D341Med (cell line): ENCODE measurements around the gene RRP1B.

ENCODE experiments used
- DNase-seq: peaks from one replicate; pipeline ENCODE4 v3.0.0; 2012; ENCODE audit warnings: low spot score

RRP1B gene

DNA sequence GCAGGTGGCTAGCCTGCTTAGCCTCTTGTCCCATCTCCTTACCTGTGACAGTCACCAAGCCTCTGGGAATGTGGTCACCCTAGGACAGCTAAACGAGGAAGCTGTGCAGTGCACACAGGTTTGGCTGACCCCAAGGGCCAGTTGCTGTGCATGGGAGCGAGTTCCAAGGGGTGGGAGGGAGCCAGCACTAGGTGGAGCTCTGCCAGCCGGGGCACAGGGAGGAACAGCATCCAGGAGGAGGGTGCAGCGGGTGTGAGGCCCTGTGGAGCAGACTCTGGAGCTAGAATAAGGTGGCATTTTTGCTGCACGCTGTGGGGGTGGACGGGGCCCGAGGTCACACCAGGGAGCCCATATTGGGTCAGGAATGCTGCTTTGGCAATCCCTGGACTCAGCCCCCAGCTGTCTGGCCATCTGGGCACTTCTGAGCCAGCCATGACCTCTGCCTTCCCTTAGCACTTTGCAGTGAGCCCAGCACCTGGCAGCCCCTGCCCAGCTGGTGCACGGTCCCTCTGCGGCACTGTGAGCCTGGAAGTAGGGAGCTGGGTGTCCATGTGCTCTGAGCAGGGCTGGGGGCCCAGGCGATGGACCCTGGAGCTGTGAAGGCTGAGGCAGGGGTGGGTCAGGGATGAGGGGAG is 68.3 kb downstream of the RRP1B start:
- DNase-seq: no peak

DNA sequence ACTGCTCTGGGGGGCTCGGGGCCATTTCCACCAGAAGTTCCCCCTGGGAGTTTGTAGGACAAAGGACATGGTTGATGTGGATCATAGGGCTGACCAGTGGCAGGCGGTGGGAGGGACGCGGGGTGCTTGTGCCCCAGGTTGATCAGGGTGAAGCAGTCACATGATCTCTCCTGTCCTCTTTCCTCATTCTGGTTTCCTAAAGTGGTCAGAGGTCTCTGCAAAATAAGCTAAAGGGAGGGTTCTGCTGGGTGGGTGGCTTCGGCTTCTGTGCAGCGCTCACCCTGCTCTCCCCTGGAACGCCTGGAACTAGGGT is 68.8 kb downstream of the RRP1B start:
- no peak for DNase-seq

- DNase-seq: peak; percentile 85
Measured at GRCh38 chr21:43728467-43729390, 69.4 kb downstream of the RRP1B start.

GRCh38 chr21:43731476-43731875 is 72.1 kb downstream of the RRP1B start:
- DNase-seq: no peak

DNA sequence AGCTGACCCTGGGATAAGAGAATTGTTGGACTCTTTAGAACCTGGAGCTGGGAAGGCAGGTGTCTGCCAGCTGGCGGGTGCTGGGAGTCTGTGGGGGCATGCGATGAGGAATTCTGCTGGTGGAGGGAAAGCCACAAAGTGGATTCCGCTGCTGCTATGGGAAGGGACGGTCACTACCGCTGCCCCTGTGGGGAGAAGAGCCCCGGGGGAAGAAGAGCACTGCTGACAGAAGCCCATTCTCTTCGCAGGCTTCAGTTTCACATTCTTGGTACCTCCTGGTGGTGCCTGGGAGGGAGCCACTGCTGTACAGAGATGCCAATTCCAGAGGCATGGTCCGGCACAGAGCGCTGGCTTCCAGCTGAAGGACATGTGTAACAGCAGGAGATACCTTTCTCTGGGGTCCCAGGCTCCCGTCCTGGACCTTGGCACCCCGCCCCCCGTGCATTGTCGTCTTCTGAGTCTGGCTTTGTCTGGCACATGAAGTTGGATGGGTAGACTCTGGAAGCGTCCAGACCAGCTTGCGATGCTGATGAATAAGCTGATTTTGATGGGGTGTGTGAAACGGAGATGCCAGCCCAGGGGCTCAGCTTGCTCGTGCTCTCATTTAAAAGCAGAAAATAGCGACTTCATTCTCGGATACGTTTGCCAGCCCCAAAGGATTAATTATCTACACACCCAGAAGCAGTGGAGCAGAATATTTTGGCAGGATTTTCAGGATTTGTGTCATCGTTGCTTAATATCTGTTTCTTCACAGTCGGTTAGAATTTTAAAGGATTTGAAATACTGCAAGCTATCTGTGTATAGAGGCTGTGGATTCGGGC is 72.7 kb downstream of the RRP1B start:
- no peak for DNase-seq

- no peak for DNase-seq
Measured at GRCh38 chr21:43733060-43733459, 73.7 kb downstream of the RRP1B start.

GRCh38 chr21:43733529-43734071 is 74.2 kb downstream of the RRP1B start:
- DNase-seq: no peak

- DNase-seq: no peak
Measured at GRCh38 chr21:43734131-43734927, 75.0 kb downstream of the RRP1B start.

- DNase-seq: no peak
Measured at GRCh38 chr21:43734928-43735229, 75.5 kb downstream of the RRP1B start.

- no peak for DNase-seq
Measured at GRCh38 chr21:43735236-43736091, 76.1 kb downstream of the RRP1B start.

- no peak for DNase-seq
Measured at GRCh38 chr21:43736224-43736883, 77.0 kb downstream of the RRP1B start.

DNA sequence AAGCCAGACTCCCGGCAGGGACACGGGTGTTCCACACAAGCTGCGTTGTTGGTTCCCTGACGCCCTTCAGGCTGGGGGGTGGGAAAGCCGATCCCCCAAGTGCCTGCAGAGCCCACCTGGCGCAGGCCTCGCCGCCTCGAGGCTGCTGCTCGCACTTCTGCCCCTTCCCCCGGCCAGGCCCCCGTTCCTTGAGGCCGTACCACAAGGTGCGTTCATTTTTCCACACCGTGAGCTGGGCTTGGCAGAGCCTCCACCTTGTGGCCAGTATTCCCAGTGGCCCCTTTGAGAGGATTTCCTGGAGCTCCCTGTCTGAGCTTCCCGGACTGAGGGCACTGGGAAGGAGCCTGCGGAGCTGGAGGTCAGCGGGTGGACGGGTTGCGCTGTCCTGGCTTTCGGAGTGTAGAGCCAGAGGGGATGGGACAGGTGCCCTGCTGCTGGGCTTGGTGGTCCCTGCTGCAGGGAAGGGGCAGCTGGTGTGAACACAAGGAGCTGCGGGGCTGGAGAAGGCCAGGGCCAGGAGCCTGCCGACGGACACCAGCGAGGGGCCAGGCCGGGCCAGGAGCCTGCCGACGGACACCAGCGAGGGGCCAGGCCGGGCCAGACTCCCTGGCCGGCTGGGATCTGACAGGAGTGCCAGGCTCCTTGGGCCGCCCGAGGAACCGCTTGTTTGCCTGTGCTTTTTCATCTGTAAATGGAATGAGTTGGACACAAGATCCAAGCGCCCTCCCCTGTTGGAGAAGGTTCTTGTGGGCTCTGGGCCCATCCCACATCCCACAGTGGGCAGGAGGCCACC is 78.0 kb downstream of the RRP1B start:
- no peak for DNase-seq

DNA sequence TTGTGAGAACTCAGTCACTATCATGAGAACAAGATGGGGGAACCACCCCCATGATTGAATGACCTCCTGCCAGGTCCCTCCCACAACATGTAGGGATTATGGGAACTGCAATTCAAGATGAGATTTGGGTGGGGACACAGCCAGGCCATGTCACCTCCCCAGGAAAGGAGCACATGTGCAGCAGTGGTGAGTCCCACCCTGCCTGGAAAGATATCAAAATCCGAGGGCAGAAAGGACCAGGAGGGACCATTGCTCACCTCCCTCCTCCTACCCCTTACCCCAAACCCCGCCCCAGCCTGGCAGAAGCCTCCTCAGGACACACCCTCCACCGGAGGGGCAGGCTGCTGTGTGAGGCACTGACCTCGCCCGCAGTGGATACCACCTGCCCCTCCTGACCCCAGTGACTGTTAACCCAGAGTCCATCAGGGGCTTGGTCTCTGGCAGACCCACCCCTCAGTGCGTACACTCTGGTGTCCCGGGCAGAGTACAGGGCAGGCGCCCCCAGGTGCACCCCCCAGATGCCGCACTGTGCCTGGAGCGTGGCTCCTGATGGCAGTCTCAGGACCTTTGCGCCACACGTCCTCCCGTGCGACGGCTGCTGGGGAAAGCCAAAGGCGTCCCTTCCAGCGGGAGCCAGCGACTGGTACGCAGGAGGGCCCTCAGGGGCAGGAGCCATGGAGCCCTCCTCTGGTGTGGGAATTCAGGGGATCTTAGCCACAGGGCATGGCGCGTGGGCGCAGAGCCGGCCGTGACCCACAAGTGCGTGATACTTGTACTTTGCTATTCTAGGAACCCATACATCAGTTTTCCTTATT is 80.5 kb downstream of the RRP1B start:
- DNase-seq: no peak

DNA sequence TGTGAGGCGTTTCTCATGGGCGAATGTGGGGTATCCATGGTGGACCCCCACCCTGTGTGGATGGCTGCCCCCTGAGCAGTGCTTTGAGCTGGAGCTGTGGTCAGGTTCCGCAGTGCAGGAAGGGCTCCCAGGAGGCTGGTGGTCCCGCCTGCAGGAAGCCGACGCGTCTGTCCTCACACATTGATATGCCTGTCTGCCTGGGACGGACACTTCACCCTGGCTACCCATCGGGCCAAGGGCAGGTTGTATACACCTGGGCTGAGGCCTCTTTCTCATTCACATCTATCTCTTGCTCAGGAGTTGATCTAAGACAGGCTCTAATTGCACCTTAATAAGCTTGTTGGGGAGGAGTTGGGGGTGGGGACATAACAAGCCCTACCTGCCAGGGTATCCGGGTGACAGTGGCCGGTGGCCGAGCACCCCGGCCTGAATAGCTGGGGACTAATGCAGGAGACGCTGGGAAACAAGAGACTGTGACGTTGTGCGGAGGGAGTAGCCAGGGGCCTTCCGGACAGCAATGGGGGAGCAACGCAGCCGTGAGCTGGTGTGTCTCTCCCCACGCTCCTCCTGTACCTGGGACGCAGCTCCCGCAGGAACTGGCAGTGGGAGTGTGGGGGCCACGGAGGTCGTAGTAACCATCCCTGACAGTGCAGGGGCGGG is 81.3 kb downstream of the RRP1B start:
- peak; percentile 67 for DNase-seq

GRCh38 chr21:43741423-43742096 is 82.2 kb downstream of the RRP1B start:
- no peak for DNase-seq

- no peak for DNase-seq
Measured at GRCh38 chr21:43743947-43744346, 84.6 kb downstream of the RRP1B start.

GRCh38 chr21:43744725-43745124 is 85.4 kb downstream of the RRP1B start:
- no peak for DNase-seq
